Naive thymus-derived CD8-positive, alpha-beta T cell (primary cell): ENCODE measurements around the gene LRRC73. TPM values are rescaled to one million over a fixed set of nuclear protein-coding genes. Genes with fewer than 3 reads are reported as not detected.
"Not testable (repeated sequence)": the region's sequence is repeated elsewhere in the genome, so short reads cannot be mapped to it uniquely, and the experiment has no call there.

Source experiments
- ATAC-seq, 2 donors: fragments of 150-1000 bp; cut with Tn5 transposase in 1 of 2; sonication (Bioruptor Pico), chemical (Tn5 transposase) in 1 of 2; 1 replicate in 1 of 2; 2 replicates in 1 of 2; pipeline ENCODE4 v1.10.0; 2021; ENCODE audit warnings: mild to moderate bottlenecking in 2 of 2, moderate library complexity in 2 of 2
- POLR2A ChIA-PET: fragments of 350-600 bp; sonication (Branson Sonifier 250); formaldehyde crosslinking; loops from one replicate; lab custom pipeline; 2021; ENCODE audit warnings: antibody characterized with exemption; lab: Charles Lee
- DNase-seq, 10 donors: peaks; one replicate each; pipeline versions ENCODE4 v3.0.0 to v3.0.0-alpha.2; 2020 to 2022
- H3K27ac Mint-ChIP-seq, 10 donors: one replicate each; pipeline ENCODE4 v1.8.0; 2020 to 2022; ENCODE audit warnings: mild to moderate bottlenecking in 10 of 10, mixed read lengths in 10 of 10, moderate library complexity in 4 of 10, inconsistent platforms in 1 of 10
- H3K27me3 Mint-ChIP-seq, 5 donors: one replicate each; pipeline ENCODE4 v1.8.0; 2021 to 2022; ENCODE audit warnings: mixed read lengths in 5 of 5
- H3K36me3 Mint-ChIP-seq, 3 donors: one replicate each; pipeline ENCODE4 v1.8.0; 2020 to 2022; ENCODE audit warnings: mixed read lengths in 3 of 3, mild to moderate bottlenecking in 2 of 3, inconsistent platforms in 1 of 3
- H3K4me1 Mint-ChIP-seq, 4 donors: one replicate each; pipeline ENCODE4 v1.8.0; 2021 to 2022; ENCODE audit warnings: mixed read lengths in 4 of 4
- H3K4me3 Mint-ChIP-seq, 10 donors: one replicate each; pipeline ENCODE4 v1.8.0; 2020 to 2022; ENCODE audit warnings: mild to moderate bottlenecking in 10 of 10, mixed read lengths in 10 of 10, moderate library complexity in 6 of 10, inconsistent platforms in 1 of 10
- H3K9me3 Mint-ChIP-seq, 9 donors: one replicate each; pipeline ENCODE4 v1.8.0; 2020 to 2022; ENCODE audit warnings: mixed read lengths in 9 of 9, mild to moderate bottlenecking in 3 of 9, inconsistent platforms in 1 of 9, moderate library complexity in 1 of 9
- polyA plus RNA-seq, 3 donors: library from polyadenylated mRNA; unstranded; fragments of 300-500 nt; fragmentation: Illumina TruSeq; gene quantifications; one replicate each; pipeline ENCODE4 v1.2.3, GENCODE V29; 2021
- total RNA-seq, 8 experiments: library from RNA in 2 of 8; stranded (reverse) in 2 of 8; gene quantifications; one replicate each; pipeline ENCODE4 v1.2.3 and lab custom pipeline; 2021 to 2026

LRRC73 gene
- total and polyA plus RNA-seq, 5 experiments from 2014 or later, result 0.41 to 0.49 TPM; not detected in 3

- H3K27ac Mint-ChIP-seq, result peak overlapping the region in 7 of 10 donors; percentile 11 to 91 (median 43)
- peaks cover 14 to 26% (median 18%) of the 10 kb centered on the region in 5 donors for H3K27me3 Mint-ChIP-seq
- peaks cover 12 to 39% (median 28%) of the 10 kb centered on the region in 4 donors for H3K4me1 Mint-ChIP-seq
- peak in 1 of 10 donors; percentile 58 for DNase-seq
- no peak for ATAC-seq
- H3K4me3 Mint-ChIP-seq, result peak overlapping the region; percentile 69 to 93 (median 84)
- no peaks in the 10 kb centered on the region for H3K9me3 Mint-ChIP-seq
- POLR2A ChIA-PET, result interaction anchor here (4.3 kb wide), 1 partner anchor 8 kb away, joined by 17 read pairs; the partner anchor contains the start of genes POLR1C and YIPF3
- H3K36me3 Mint-ChIP-seq, result peaks cover 4 to 47% (median 6%) of the 10 kb centered on the region in 3 donors
Measured at GRCh38 chr6:43508481-43509141, 1.5 kb downstream of the LRRC73 start.

- Mint-ChIP-seq H3K36me3 (peaks cover 5 to 46% (median 6%) of the 10 kb centered on the region in 3 donors), H3K4me1 (peaks cover 10 to 34% (median 20%) of the 10 kb centered on the region in 4 donors), H3K4me3 (no peak overlapping the region), H3K27me3 (peaks cover 14 to 26% (median 18%) of the 10 kb centered on the region in 5 donors), H3K9me3 (no peaks in the 10 kb centered on the region), H3K27ac (peak overlapping the region in 7 of 10 donors; percentile 28 to 73 (median 55))
- peak; percentile 59 to 76 for ATAC-seq
- DNase-seq, result peak; percentile 61 to 86 (median 78)
- POLR2A ChIA-PET, result interaction anchor here (0.5 to 4.3 kb wide), 8 partner anchors 10 to 123 kb away, joined by 3 to 17 read pairs (median 4); partner anchors contain the start of genes ABCC10, DLK2, POLR1C and YIPF3
Measured at GRCh38 chr6:43506667-43507471, 3.3 kb downstream of the LRRC73 start.

GRCh38 chr6:43506171-43506570, 4.0 kb downstream of the LRRC73 start:
- H3K27ac Mint-ChIP-seq, result peak overlapping the region in 5 of 10 donors; percentile 28 to 73 (median 58)
- H3K36me3 Mint-ChIP-seq, result peaks cover 3 to 46% (median 10%) of the 10 kb centered on the region in 3 donors
- H3K4me1 Mint-ChIP-seq, result peaks cover 10 to 27% (median 17%) of the 10 kb centered on the region in 4 donors
- no peaks in the 10 kb centered on the region for H3K9me3 Mint-ChIP-seq
- H3K27me3 Mint-ChIP-seq, result peaks cover 14 to 26% (median 18%) of the 10 kb centered on the region in 5 donors
- DNase-seq, result no peak
- no peak overlapping the region for H3K4me3 Mint-ChIP-seq
- POLR2A ChIA-PET, result interaction anchor here (1.2 to 4.3 kb wide), 6 partner anchors 10 to 79 kb away, joined by 3 to 17 read pairs (median 4); partner anchors contain the start of genes ABCC10, DLK2, POLR1C and YIPF3
- ATAC-seq, result no peak

- H3K27ac Mint-ChIP-seq, result no peak overlapping the region
- peaks cover 14 to 26% (median 17%) of the 10 kb centered on the region in 5 donors for H3K27me3 Mint-ChIP-seq
- no peak for DNase-seq
- POLR2A ChIA-PET, result interaction anchor here (1.2 to 4.3 kb wide), 5 partner anchors 11 to 78 kb away, joined by 3 to 17 read pairs (median 5); partner anchors contain the start of genes ABCC10, DLK2, POLR1C and YIPF3
- H3K36me3 Mint-ChIP-seq, result peaks cover 3 to 45% (median 10%) of the 10 kb centered on the region in 3 donors
- H3K4me3 Mint-ChIP-seq, result no peak overlapping the region
- peaks cover 10 to 26% (median 16%) of the 10 kb centered on the region in 4 donors for H3K4me1 Mint-ChIP-seq
- H3K9me3 Mint-ChIP-seq, result no peaks in the 10 kb centered on the region
- no peak for ATAC-seq
Measured at GRCh38 chr6:43505718-43506117, 4.4 kb downstream of the LRRC73 start.

GRCh38 chr6:43504756-43505593, 5.2 kb downstream of the LRRC73 start:
- POLR2A ChIA-PET, result interaction anchor here (1.4 to 4.3 kb wide), 3 partner anchors 12 to 77 kb away, joined by 5 to 17 read pairs (median 13); partner anchors contain the start of genes ABCC10, DLK2, POLR1C and YIPF3
- H3K36me3 Mint-ChIP-seq, result peaks cover 3 to 52% (median 10%) of the 10 kb centered on the region in 3 donors
- DNase-seq, result no peak

GRCh38 chr6:43503443-43503842, 6.7 kb downstream of the LRRC73 start:
- DNase-seq (no peak), ATAC-seq (no peak)
- H3K9me3 Mint-ChIP-seq, result no peaks in the 10 kb centered on the region
- peaks cover 3 to 63% (median 5%) of the 10 kb centered on the region in 3 donors for H3K36me3 Mint-ChIP-seq
- H3K27me3 Mint-ChIP-seq, result peaks cover 4 to 13% (median 8%) of the 10 kb centered on the region in 5 donors
- H3K4me1 Mint-ChIP-seq, result peaks cover 2 to 11% (median 7%) of the 10 kb centered on the region in 4 donors
- H3K4me3 Mint-ChIP-seq, result peak overlapping the region in 1 of 10 donors; percentile 15
- POLR2A ChIA-PET, result interaction anchor here (0.6 to 2.4 kb wide), 2 partner anchors 47 to 93 kb away, joined by 3 to 6 read pairs; no protein-coding TSS in a partner anchor
- peak overlapping the region in 4 of 10 donors; percentile 62 to 79 (median 73) for H3K27ac Mint-ChIP-seq

More at GRCh38 chr6:43504756-43505593, 5.2 kb downstream of the LRRC73 start:
- H3K27me3 Mint-ChIP-seq, result peaks cover 14 to 26% (median 15%) of the 10 kb centered on the region in 5 donors
- H3K27ac Mint-ChIP-seq, result peak overlapping the region in 2 of 10 donors; percentile 2 to 51
- H3K9me3 Mint-ChIP-seq, result no peaks in the 10 kb centered on the region
- no peak overlapping the region for H3K4me3 Mint-ChIP-seq
- no peak for ATAC-seq
- peaks cover 10 to 22% (median 13%) of the 10 kb centered on the region in 4 donors for H3K4me1 Mint-ChIP-seq

GRCh38 chr6:43502666-43503065, 7.5 kb downstream of the LRRC73 start:
- H3K27ac Mint-ChIP-seq, result peak overlapping the region in 3 of 10 donors; percentile 20 to 53 (median 51)
- DNase-seq, result no peak
- POLR2A ChIA-PET, result interaction anchor here (0.6 to 2.4 kb wide), 2 partner anchors 46 to 135 kb away, joined by 3 to 6 read pairs; no protein-coding TSS in a partner anchor
- ATAC-seq, result no peak
- H3K4me3 Mint-ChIP-seq, result no peak overlapping the region
- H3K27me3 Mint-ChIP-seq, result peaks cover 0 to 5% (median under 1%) of the 10 kb centered on the region in 5 donors
- H3K9me3 Mint-ChIP-seq, result no peaks in the 10 kb centered on the region
- peaks cover 2 to 11% (median 7%) of the 10 kb centered on the region in 4 donors for H3K4me1 Mint-ChIP-seq
- H3K36me3 Mint-ChIP-seq, result peaks cover 3 to 69% (median 5%) of the 10 kb centered on the region in 3 donors

GRCh38 chr6:43500921-43501320, 9.2 kb downstream of the LRRC73 start:
- Mint-ChIP-seq H3K27me3 (no peaks in the 10 kb centered on the region), H3K36me3 (peaks cover 3 to 69% (median 5%) of the 10 kb centered on the region in 3 donors), H3K9me3 (no peaks in the 10 kb centered on the region), H3K27ac (peak overlapping the region in 2 of 10 donors; percentile 14 to 76), H3K4me3 (no peak overlapping the region), H3K4me1 (peaks cover 0 to 3% (median 0%) of the 10 kb centered on the region in 4 donors)
- ATAC-seq (no peak), DNase-seq (no peak)
- POLR2A ChIA-PET, result interaction anchor here (1.3 kb wide), 1 partner anchor 16 kb away, joined by 7 read pairs; the partner anchor contains the start of genes POLR1C and YIPF3

GRCh38 chr6:43499028-43499815, 10.9 kb downstream of the LRRC73 start:
- peaks cover 8 to 18% (median 12%) of the 10 kb centered on the region in 4 donors for H3K4me1 Mint-ChIP-seq
- no peak overlapping the region for H3K4me3 Mint-ChIP-seq
- no peak for DNase-seq
- peak overlapping the region in 3 of 10 donors; percentile 22 to 66 (median 45) for H3K27ac Mint-ChIP-seq
- H3K27me3 Mint-ChIP-seq, result no peaks in the 10 kb centered on the region
- ATAC-seq, result no peak
- POLR2A ChIA-PET, result interaction anchor here (2.0 kb wide), 1 partner anchor 10 kb away, joined by 4 read pairs; no protein-coding TSS in a partner anchor
- no peaks in the 10 kb centered on the region for H3K9me3 Mint-ChIP-seq
- peaks cover 3 to 60% (median 5%) of the 10 kb centered on the region in 3 donors for H3K36me3 Mint-ChIP-seq

- peaks cover 0 to 51% (median 5%) of the 10 kb centered on the region in 3 donors for H3K36me3 Mint-ChIP-seq
- DNase-seq, H3K9me3 Mint-ChIP-seq, ATAC-seq, H3K4me3 Mint-ChIP-seq, H3K27me3 Mint-ChIP-seq: not testable (repeated sequence)
- H3K4me1 Mint-ChIP-seq, result peaks cover 8 to 24% (median 21%) of the 10 kb centered on the region in 4 donors
- POLR2A ChIA-PET, result interaction anchor here (2.0 kb wide), 1 partner anchor 9 kb away, joined by 4 read pairs; no protein-coding TSS in a partner anchor
- peak overlapping the region in 2 of 10 donors; percentile 45 to 51 for H3K27ac Mint-ChIP-seq
Measured at GRCh38 chr6:43498291-43498690, 11.9 kb downstream of the LRRC73 start.
